GM18907 (cell line): ENCODE results near the gene ARMH4.

Source experiments
- ATAC-seq: cut with Tn5 transposase; IDR thresholded peaks from one replicate; pipeline ENCODE4 v1.9.1; 2021; ENCODE audit warnings: mild to moderate bottlenecking, moderate library complexity; ENCODE audit not compliant: unreplicated experiment

The ARMH4 gene

GRCh38 chr14:58055497-58056010, 96.5 kb downstream of the ARMH4 start:
- ATAC-seq, result no peak

GRCh38 chr14:58054100-58054499, 97.9 kb downstream of the ARMH4 start:
- ATAC-seq, result no peak

GRCh38 chr14:58048219-58048618, 103.8 kb downstream of the ARMH4 start:
- no peak for ATAC-seq

- ATAC-seq, result no peak
These were observed 124.1 kb downstream of the ARMH4 start for GRCh38 chr14:58027904-58028303.

- no peak for ATAC-seq
These were observed 125.0 kb downstream of the ARMH4 start for GRCh38 chr14:58026967-58027366.

- no peak for ATAC-seq
These were observed 125.8 kb downstream of the ARMH4 start for GRCh38 chr14:58026219-58026618.

GRCh38 chr14:58014778-58015177, 137.2 kb downstream of the ARMH4 start:
- ATAC-seq, result no peak

- no peak for ATAC-seq
These were observed 149.4 kb downstream of the ARMH4 start for GRCh38 chr14:58002618-58003017.

- no peak for ATAC-seq
These were observed 152.0 kb downstream of the ARMH4 start for GRCh38 chr14:57999979-58000378.

- ATAC-seq, result no peak
These were observed 152.5 kb downstream of the ARMH4 start for GRCh38 chr14:57999471-57999870.

- ATAC-seq, result no peak
These were observed 153.2 kb downstream of the ARMH4 start for GRCh38 chr14:57998766-57999165.

- no peak for ATAC-seq
These were observed 160.7 kb downstream of the ARMH4 start for GRCh38 chr14:57991353-57991752.

GRCh38 chr14:57988445-57988844, 163.6 kb downstream of the ARMH4 start:
- no peak for ATAC-seq

- no peak for ATAC-seq
These were observed 164.3 kb downstream of the ARMH4 start for GRCh38 chr14:57987596-57988300.

- ATAC-seq, result no peak
These were observed 165.0 kb downstream of the ARMH4 start for GRCh38 chr14:57987051-57987450.

GRCh38 chr14:57982804-57983634, 169.0 kb downstream of the ARMH4 start:
- ATAC-seq, result no peak

- ATAC-seq, result no peak
These were observed 170.0 kb downstream of the ARMH4 start for GRCh38 chr14:57981817-57982560.

- no peak for ATAC-seq
These were observed 172.5 kb downstream of the ARMH4 start for GRCh38 chr14:57979376-57980048.

- ATAC-seq, result no peak
These were observed 175.3 kb downstream of the ARMH4 start for GRCh38 chr14:57976701-57977100.

- ATAC-seq, result no peak
These were observed 177.1 kb downstream of the ARMH4 start for GRCh38 chr14:57974896-57975295.

GRCh38 chr14:57970594-57970993, 181.4 kb downstream of the ARMH4 start:
- no peak for ATAC-seq
